ENCODE results near the gene ME3. TPM values are rescaled to one million over a fixed set of nuclear protein-coding genes. Genes with fewer than 3 reads are reported as not detected.
"Not testable (repeated sequence)": the region's sequence is repeated elsewhere in the genome, so short reads cannot be mapped to it uniquely, and the experiment has no call there.

Gene ME3
- total RNA-seq, 2 experiments from 2014 or later, result 1.5 to 2.9 TPM

DNA sequence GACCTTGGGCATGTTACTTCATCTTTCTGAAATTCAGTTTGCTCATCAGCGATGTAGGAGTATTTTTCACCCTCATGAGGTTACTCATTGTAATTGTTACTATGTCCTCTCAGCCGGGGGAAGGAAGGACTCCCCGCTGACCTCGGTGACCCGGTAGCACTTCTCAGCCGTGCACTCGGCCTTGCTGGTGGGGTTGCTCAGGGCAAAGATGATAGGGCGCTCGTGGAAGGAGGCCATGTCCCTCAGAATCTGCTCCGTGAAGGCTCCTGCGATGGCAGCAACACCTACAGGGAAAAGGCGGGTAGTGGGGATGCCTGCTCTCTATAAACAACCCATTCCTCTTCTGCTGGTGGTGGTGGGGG, 225.5 kb downstream of the ME3 start:
- no peak overlapping the region for H3K27ac Mint-ChIP-seq
- ChIA-PET POLR2A (no interaction called here), CTCF (interaction anchor here (1.6 kb wide), 1 partner anchor 18 kb away, joined by 8 read pairs; no protein-coding TSS in a partner anchor)
- no peak overlapping the region for H3K4me3 Mint-ChIP-seq
- peaks cover 11% of the 10 kb centered on the region for H3K4me1 Mint-ChIP-seq
- no peak for DNase-seq
- no peaks in the 10 kb centered on the region for H3K36me3 Mint-ChIP-seq (ENCODE audit: low read depth)
- H3K27me3 Mint-ChIP-seq, result no peaks in the 10 kb centered on the region
- no peaks in the 10 kb centered on the region for H3K9me3 Mint-ChIP-seq

DNA sequence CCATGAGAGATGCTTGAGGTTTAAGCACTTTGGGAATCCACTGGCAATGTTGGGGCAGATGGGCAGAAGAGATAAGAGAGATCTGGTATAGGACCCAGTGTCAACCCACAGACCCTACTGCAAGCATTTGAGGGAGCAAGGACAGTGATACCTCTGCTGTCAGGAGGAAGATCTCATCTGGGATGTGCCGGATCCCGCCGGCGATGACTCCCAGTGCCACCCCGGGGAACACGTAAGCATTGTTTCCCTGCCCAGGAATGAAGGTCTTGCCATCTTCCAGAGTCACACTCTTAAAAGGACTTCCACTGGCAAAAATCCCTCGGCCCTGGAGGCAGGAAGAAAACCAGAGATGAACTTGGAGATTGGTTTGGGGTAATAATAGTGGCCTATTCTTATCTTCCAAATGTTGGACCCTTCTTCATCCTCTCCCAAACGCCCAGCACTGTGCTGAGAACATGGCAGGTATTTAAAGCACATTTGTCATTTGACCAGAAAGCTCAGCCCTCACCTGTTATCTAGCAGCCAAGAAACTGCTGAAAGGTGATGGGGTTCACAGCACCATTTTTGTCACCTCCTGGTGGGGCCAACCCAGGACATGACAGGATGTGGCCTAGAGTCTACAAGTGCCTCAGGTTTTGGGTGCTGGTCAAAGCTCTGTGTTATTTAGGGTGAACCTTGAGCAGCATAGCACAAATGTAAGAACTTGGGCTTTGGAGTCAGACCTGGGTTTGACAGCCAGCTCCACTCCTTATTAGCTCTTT, 226.1 kb downstream of the ME3 start:
- Mint-ChIP-seq H3K4me3 (no peak overlapping the region), H3K36me3 (ENCODE audit: low read depth) (no peaks in the 10 kb centered on the region), H3K27ac (no peak overlapping the region), H3K27me3 (no peaks in the 10 kb centered on the region), H3K4me1 (peaks cover 11% of the 10 kb centered on the region), H3K9me3 (no peaks in the 10 kb centered on the region)
- ChIA-PET POLR2A (no interaction called here), CTCF (interaction anchor here (1.6 kb wide), 1 partner anchor 18 kb away, joined by 8 read pairs; no protein-coding TSS in a partner anchor)
- DNase-seq, result no peak

DNA sequence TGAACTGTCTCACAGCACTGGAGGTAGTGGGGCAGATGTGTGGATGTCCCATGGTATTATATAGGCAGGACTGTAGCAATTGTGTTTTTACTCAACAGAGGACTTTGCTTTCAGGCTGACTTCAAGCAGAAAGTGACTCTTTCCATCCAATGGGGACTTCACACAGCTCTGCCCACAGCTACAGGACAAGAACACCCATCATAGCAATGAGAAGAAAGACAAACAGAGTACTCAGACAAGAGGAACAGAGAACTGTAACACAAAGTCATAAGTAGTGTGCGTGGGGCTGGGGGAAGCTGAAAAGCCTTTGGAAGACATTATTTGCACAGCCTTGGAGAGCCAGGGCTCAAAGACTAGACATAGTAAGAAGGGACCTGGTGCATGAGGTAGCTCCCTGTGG, 227.4 kb downstream of the ME3 start:
- no peaks in the 10 kb centered on the region for H3K36me3 Mint-ChIP-seq (ENCODE audit: low read depth)
- no peak overlapping the region for H3K4me3 Mint-ChIP-seq
- peaks cover 11% of the 10 kb centered on the region for H3K4me1 Mint-ChIP-seq
- no peaks in the 10 kb centered on the region for H3K9me3 Mint-ChIP-seq
- DNase-seq, result no peak
- no peak overlapping the region for H3K27ac Mint-ChIP-seq
- no peaks in the 10 kb centered on the region for H3K27me3 Mint-ChIP-seq
- POLR2A ChIA-PET, result no interaction called here
- CTCF ChIA-PET, result no interaction called here

DNA sequence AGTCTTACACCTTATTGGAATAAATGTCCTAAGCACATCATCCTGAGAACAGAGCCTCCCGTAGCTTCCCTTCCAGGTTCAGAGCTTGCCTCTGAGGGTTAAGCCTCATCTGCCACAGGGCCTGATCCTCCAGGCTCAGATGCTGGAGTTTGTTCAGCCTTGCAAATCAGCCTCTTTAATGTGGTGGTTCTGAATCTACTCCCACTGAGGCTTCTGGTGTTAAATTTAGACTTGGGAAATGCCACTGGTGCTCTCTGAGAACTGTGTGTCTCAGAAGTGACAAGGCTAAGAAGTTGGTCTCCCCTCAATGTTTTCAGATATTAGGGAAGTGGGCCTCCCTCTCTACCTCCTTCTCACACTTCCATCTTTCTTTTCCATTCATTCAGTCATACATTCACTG, 229.0 kb downstream of the ME3 start:
- Mint-ChIP-seq H3K4me1 (peaks cover 11% of the 10 kb centered on the region), H3K27me3 (no peaks in the 10 kb centered on the region), H3K27ac (no peak overlapping the region), H3K4me3 (no peak overlapping the region), H3K36me3 (ENCODE audit: low read depth) (no peaks in the 10 kb centered on the region), H3K9me3 (no peaks in the 10 kb centered on the region)
- DNase-seq, result no peak
- ChIA-PET CTCF (interaction anchor here (1.1 kb wide), 1 partner anchor 24 kb away, joined by 3 read pairs; no protein-coding TSS in a partner anchor), POLR2A (no interaction called here)

DNA sequence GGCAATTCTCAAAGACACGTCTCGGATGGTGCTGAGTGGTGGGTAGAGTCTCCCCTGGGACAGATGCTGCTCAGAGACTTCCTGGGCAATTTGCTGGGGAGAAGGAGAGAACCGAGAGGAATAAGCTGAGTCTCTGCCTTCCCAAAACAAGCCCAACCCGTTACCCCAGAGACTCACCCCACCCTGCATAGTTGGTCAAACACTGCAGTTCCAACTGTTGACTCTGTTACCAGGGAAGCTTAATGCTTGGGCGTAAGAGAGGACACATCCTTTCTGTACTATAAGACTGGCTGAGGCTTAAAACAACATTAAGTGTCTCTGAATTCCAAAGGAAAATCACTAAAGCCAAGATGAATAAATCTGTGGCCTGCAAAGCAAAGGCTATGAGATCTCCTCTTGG, 229.6 kb downstream of the ME3 start:
- H3K4me1 Mint-ChIP-seq, result peaks cover 11% of the 10 kb centered on the region
- ChIA-PET POLR2A (no interaction called here), CTCF (interaction anchor here (1.0 to 1.1 kb wide), 2 partner anchors 10 to 23 kb away, joined by 3 read pairs; no protein-coding TSS in a partner anchor)
- no peaks in the 10 kb centered on the region for H3K36me3 Mint-ChIP-seq (ENCODE audit: low read depth)
- no peak overlapping the region for H3K4me3 Mint-ChIP-seq
- no peaks in the 10 kb centered on the region for H3K9me3 Mint-ChIP-seq
- no peak overlapping the region for H3K27ac Mint-ChIP-seq
- no peaks in the 10 kb centered on the region for H3K27me3 Mint-ChIP-seq
- no peak for DNase-seq

DNA sequence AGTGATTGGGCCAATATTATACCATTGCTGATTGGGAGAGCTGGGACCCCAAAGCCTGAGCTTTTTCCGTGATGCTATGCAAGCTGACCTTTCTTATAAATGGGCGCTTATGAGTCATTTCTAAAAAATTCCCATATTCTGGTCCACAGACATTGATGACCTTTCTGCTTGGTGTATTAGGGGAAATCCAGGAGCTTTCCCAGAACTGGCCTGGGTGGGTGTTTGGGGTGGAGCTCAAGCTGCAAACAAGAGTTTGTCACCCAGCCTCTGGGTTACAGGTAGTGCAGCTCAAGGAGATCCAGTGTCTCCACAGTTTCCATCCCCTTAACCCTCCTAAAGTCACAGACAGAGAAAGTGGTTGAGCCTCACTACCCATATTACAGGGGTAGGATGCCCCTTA, 230.0 kb downstream of the ME3 start:
- ChIA-PET CTCF (interaction anchor here (0.6 to 1.4 kb wide), 4 partner anchors 9 to 27 kb away, joined by 3 read pairs; no protein-coding TSS in a partner anchor), POLR2A (no interaction called here)
- DNase-seq, result no peak
- no peaks in the 10 kb centered on the region for H3K27me3 Mint-ChIP-seq
- H3K4me1 Mint-ChIP-seq, result peaks cover 11% of the 10 kb centered on the region
- no peak overlapping the region for H3K4me3 Mint-ChIP-seq
- no peaks in the 10 kb centered on the region for H3K9me3 Mint-ChIP-seq
- no peaks in the 10 kb centered on the region for H3K36me3 Mint-ChIP-seq (ENCODE audit: low read depth)
- H3K27ac Mint-ChIP-seq, result no peak overlapping the region

DNA sequence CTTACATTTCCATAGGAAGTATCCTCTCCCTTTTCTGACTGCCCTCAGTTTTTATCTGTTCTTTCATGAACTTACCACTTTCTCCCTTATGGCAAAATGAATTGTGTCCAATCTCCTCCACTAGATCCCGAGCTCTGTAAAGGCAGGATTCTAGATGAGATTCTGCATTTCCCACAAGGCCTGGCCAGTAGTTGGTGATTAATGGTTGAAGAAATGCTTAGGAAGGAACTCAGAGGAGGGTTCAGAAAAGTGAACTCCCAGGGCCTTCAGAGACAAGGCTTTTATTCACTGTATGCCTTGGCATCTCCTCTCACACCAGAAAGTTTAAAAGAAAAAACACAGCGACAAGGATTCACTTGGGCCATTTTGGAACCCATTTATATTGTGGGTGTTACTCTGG, 231.6 kb downstream of the ME3 start:
- H3K36me3 Mint-ChIP-seq (ENCODE audit: low read depth), result no peaks in the 10 kb centered on the region
- ChIA-PET CTCF (interaction anchor here (1.4 kb wide), 1 partner anchor 25 kb away, joined by 3 read pairs; no protein-coding TSS in a partner anchor), POLR2A (no interaction called here)
- no peak overlapping the region for H3K27ac Mint-ChIP-seq
- H3K9me3 Mint-ChIP-seq, result no peaks in the 10 kb centered on the region
- no peak overlapping the region for H3K4me3 Mint-ChIP-seq
- H3K4me1 Mint-ChIP-seq, result no peaks in the 10 kb centered on the region
- no peak for DNase-seq
- H3K27me3 Mint-ChIP-seq, result no peaks in the 10 kb centered on the region

DNA sequence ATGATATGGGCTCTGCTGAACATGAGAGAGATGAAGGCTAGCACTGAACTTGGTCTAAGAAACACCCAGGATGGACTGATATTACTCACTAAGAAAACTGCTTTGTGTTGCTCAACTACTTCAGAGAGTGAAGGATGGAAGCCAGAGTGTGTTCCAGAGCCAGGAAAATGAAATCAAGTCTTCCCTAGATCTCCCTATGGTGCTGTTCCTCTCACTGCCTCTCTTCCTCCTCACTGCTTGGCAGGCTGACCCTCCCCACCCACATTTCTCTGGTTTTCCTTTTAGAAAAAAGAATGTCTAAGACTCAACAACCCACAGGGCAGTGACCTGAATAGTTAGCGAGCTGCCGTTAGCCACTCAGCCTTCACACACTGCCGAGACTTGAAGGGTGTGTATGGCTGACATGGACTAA, 232.1 kb downstream of the ME3 start:
- no peaks in the 10 kb centered on the region for H3K4me1 Mint-ChIP-seq
- no peaks in the 10 kb centered on the region for H3K27me3 Mint-ChIP-seq
- ChIA-PET POLR2A (no interaction called here), CTCF (no interaction called here)
- no peak for DNase-seq
- H3K9me3 Mint-ChIP-seq, result no peaks in the 10 kb centered on the region
- H3K27ac Mint-ChIP-seq, result no peak overlapping the region
- no peak overlapping the region for H3K4me3 Mint-ChIP-seq
- H3K36me3 Mint-ChIP-seq (ENCODE audit: low read depth), result no peaks in the 10 kb centered on the region

DNA sequence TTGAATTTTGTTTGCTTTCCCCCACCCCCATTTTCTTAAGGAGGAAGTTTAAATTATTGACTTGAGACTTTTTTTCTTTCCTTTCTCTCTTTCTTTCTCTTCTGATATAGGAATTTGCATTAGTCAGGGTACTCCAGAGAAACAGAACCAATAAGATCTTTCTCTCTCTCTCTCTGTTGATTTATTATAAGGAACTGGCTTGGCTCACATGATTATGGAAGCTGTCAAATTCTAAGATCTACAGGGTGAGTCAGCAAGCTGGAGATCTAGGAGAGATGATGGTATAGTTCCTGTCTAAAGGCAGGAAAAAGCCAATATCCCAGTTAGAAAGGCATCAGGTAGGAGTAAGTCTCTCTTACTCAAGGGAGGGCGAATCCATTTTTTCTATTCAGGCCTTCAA, 233.7 kb downstream of the ME3 start:
- ChIA-PET CTCF (no interaction called here), POLR2A (no interaction called here)
- Mint-ChIP-seq H3K36me3 (ENCODE audit: low read depth) (no peaks in the 10 kb centered on the region), H3K4me1 (no peaks in the 10 kb centered on the region), H3K27me3 (no peaks in the 10 kb centered on the region), H3K9me3 (no peaks in the 10 kb centered on the region), H3K4me3 (no peak overlapping the region), H3K27ac (no peak overlapping the region)
- DNase-seq, result no peak

DNA sequence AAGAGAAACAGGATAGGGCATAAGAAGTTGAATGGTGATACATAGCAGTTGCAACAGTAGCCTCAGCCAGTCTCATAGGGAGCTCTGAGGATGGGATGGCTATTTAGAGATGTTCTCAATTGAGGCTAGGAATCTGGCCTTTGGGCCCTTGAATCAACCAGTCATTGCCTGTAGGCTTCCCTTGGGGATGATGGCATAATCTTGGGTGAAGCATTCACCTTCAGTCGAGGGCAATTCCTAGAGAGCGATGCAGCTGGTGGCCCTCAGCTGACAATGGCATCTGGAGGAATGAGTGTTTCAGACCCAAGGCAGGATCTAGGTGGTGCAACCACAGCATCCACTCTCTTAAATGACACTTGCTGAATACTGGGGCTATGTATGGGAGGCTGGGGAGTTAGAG, 236.7 kb downstream of the ME3 start:
- H3K27ac Mint-ChIP-seq, result no peak overlapping the region
- H3K36me3 Mint-ChIP-seq (ENCODE audit: low read depth), result no peaks in the 10 kb centered on the region
- ChIA-PET CTCF (interaction anchor here (1.2 kb wide), 1 partner anchor 12 kb away, joined by 3 read pairs; no protein-coding TSS in a partner anchor), POLR2A (no interaction called here)
- no peaks in the 10 kb centered on the region for H3K27me3 Mint-ChIP-seq
- H3K9me3 Mint-ChIP-seq, result peaks cover 6% of the 10 kb centered on the region
- no peaks in the 10 kb centered on the region for H3K4me1 Mint-ChIP-seq
- H3K4me3 Mint-ChIP-seq, result no peak overlapping the region
- no peak for DNase-seq

DNA sequence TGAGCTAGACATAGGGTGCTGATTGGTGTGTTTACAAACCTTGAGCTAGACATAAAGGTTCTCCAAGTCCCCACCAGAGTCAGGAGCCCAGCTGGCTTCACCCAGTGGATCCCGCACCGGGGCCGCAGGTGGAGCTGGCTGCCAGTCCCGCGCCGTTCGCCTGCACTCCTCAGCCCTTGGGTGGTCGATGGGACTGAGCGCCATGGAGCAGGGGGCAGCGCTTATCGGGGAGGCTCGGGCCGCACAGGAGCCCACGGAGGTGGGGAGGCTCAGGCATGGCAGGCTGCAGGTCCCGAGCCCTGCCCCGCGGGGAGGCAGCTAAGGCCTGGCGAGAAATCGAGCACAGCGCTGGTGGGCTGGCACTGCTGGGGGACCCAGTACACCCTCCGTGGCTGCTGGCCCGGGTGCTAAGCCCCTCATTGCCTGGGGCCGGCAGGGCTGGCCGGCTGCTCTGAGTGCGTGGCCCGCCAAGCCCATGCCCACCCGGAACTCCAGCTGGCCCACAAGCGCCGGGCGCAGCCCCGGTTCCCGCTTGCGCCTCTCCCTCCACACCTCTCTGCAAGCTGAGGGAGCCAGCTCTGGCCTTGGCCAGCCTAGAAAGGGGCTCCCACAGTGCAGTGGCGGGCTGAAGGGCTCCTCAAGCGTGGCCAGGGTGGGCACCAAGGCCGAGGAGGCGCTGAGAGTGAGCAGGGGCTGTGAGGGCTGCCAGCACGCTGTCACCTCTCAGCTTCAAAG, 238.9 kb downstream of the ME3 start:
- CTCF ChIA-PET, result interaction anchor here (1.0 to 1.1 kb wide), 2 partner anchors 9 to 99 kb away, joined by 3 to 4 read pairs; no protein-coding TSS in a partner anchor
- H3K9me3 Mint-ChIP-seq; POLR2A ChIA-PET; H3K36me3 Mint-ChIP-seq (ENCODE audit: low read depth); DNase-seq; H3K4me1 Mint-ChIP-seq; H3K27ac Mint-ChIP-seq; H3K4me3 Mint-ChIP-seq; H3K27me3 Mint-ChIP-seq: not testable (repeated sequence)

DNA sequence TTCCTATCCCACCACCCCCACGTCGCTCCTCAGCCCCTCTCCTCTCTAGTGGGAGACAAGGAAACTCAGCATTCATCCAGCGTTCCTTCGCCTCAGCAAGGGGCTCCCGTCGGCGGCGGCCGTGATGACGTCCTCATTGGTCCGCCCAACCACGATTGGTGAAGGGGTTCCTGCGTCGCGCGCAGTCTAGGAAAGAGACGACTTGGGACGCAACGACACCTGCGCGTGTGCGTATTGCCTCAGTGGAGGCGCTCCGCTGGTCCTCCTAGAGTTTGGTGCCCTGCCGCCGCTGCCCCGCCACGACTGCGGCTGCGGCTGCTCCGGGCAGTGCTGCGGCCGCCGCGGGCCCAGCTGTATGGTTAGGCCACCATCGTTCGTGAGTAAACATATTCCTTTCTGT, 241.2 kb downstream of the ME3 start:
- H3K27ac Mint-ChIP-seq, result peak overlapping the region; percentile 52
- DNase-seq, result no peak
- no peaks in the 10 kb centered on the region for H3K4me1 Mint-ChIP-seq
- peak overlapping the region; percentile 47 for H3K4me3 Mint-ChIP-seq
- H3K27me3 Mint-ChIP-seq, result peaks cover 12% of the 10 kb centered on the region
- POLR2A ChIA-PET, result no interaction called here
- CTCF ChIA-PET, result no interaction called here
- H3K36me3 Mint-ChIP-seq (ENCODE audit: low read depth), result no peaks in the 10 kb centered on the region
- peaks cover 8% of the 10 kb centered on the region for H3K9me3 Mint-ChIP-seq

DNA sequence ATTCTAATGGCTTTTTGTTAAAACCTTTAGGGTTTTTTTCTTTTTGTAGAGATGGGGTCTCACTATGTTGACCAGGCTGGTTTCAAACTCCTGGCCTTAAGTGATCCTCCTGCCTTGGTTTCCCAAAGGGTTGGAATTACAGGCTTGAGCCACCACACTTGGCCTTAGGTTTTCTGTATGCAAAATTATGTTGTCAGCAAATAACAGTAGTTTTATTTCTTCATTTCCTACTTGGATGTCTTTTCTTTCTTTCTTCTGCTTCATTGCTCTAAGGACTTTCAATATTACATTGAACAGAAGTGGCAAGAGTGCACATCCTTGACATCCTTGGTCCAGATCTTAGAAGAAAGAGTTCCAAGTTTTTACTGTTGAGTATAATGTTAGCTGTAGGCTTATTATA, 245.0 kb downstream of the ME3 start:
- no peak overlapping the region for H3K4me3 Mint-ChIP-seq
- no peaks in the 10 kb centered on the region for H3K36me3 Mint-ChIP-seq (ENCODE audit: low read depth)
- peaks cover 12% of the 10 kb centered on the region for H3K27me3 Mint-ChIP-seq
- peaks cover 5% of the 10 kb centered on the region for H3K9me3 Mint-ChIP-seq
- H3K4me1 Mint-ChIP-seq, result no peaks in the 10 kb centered on the region
- no peak for DNase-seq
- H3K27ac Mint-ChIP-seq, result no peak overlapping the region
- CTCF ChIA-PET, result no interaction called here
- POLR2A ChIA-PET, result no interaction called here

Measured in activated CD4-positive, alpha-beta T cell treated with anti-CD3 and anti-CD28 coated beads, Interleukin-2, amount 10 ng/mL, durations not matched to agents 7 days and 5 days (primary cell).